Left ventricle myocardium superior (tissue), 1 donor: ENCODE results near the gene CDCA3. TPM values are rescaled to one million over a fixed set of nuclear protein-coding genes. Genes with fewer than 3 reads are reported as not detected.

ENCODE experiments used
- ATAC-seq: fragments of 200-7000 bp; cut with Tn5 transposase; one replicate; pipeline ENCODE4 v1.9.1; 2020; ENCODE audit warnings: mild to moderate bottlenecking, moderate library complexity
- DNase-seq: peaks from one replicate; pipeline ENCODE4 v3.0.0-alpha.2; 2020
- intact Hi-C: fragments of 100-400 bp; cut with micrococcal nuclease; formaldehyde crosslinking; loops from one replicate; pipeline ENCODE4 v1.11.0; 2022
- total RNA-seq: library from RNA; stranded (reverse); fragmentation: NEBNext Ultra II Directional; extraction: Animal tissue kit (Norgen Biotek cat#: 25700); gene quantifications from one replicate; pipeline ENCODE4 v1.2.1, GENCODE V29; 2021
- donor health status: DM: no; HTN: yes; CAD: no; lungs with severe emphysema.

Gene CDCA3
- total RNA-seq, 1 donor from 2014 or later = 0.32 TPM

GRCh38 chr12:6799147-6799546 is 51.9 kb downstream of the CDCA3 start:
- ATAC-seq (no peak), DNase-seq (no peak)
- intact Hi-C loops = no loop called here

Other genes starting within 250 kb of the CDCA3 start
- gene CHD4, start 243.9 kb downstream of the CDCA3 start, total RNA-seq = 159 TPM
- 8.6 TPM for gene LPAR5, start 215.3 kb downstream of the CDCA3 start, total RNA-seq
- 2.2 TPM for gene ACRBP, start 203.9 kb downstream of the CDCA3 start, total RNA-seq
- 30.1 TPM for gene ING4, start 188.2 kb downstream of the CDCA3 start, total RNA-seq
- gene ZNF384, start 161.9 kb downstream of the CDCA3 start, total RNA-seq = 31.8 TPM
- gene PIANP, start 150.5 kb downstream of the CDCA3 start, total RNA-seq = 0.25 TPM
- gene COPS7A, start 127.2 kb downstream of the CDCA3 start, total RNA-seq = 81.9 TPM
- 158 TPM for gene MLF2, start 98.1 kb downstream of the CDCA3 start, total RNA-seq
- 133 TPM for gene PTMS, start 84.9 kb downstream of the CDCA3 start, total RNA-seq
- 0.37 TPM for gene LAG3, start 78.8 kb downstream of the CDCA3 start, total RNA-seq
- 8.4 TPM for gene CD4, start 61.8 kb downstream of the CDCA3 start, total RNA-seq
- gene GPR162, start 29.5 kb downstream of the CDCA3 start, total RNA-seq = 5.3 TPM
- 11.5 TPM for gene P3H3, start 22.9 kb downstream of the CDCA3 start, total RNA-seq
- 5.4 TPM for gene GNB3, start 10.4 kb downstream of the CDCA3 start, total RNA-seq
- gene USP5, start 864 bp upstream of the CDCA3 start, total RNA-seq = 66.2 TPM
- gene TPI1, start 16.2 kb upstream of the CDCA3 start, total RNA-seq = 855 TPM
- gene SPSB2, start 22.0 kb upstream of the CDCA3 start, total RNA-seq = 2.2 TPM
- 7.7 TPM for gene LRRC23, start 53.5 kb upstream of the CDCA3 start, total RNA-seq
- gene ENO2, start 63.3 kb upstream of the CDCA3 start, total RNA-seq = 12.0 TPM
- 83.1 TPM for gene ATN1, start 76.7 kb upstream of the CDCA3 start, total RNA-seq
- not detected for gene RNU7-1, start 92.5 kb upstream of the CDCA3 start, total RNA-seq
- gene C12orf57, start 92.7 kb upstream of the CDCA3 start, total RNA-seq = 238 TPM
- 6.0 TPM for gene PTPN6, start 100.1 kb upstream of the CDCA3 start, total RNA-seq
- gene PHB2, start 119.4 kb upstream of the CDCA3 start, total RNA-seq = 150 TPM
- 39.4 TPM for gene EMG1, start 119.6 kb upstream of the CDCA3 start, total RNA-seq
- 55.9 TPM for gene LPCAT3, start 167.2 kb upstream of the CDCA3 start, total RNA-seq
- 116 TPM for gene C1S, start 209.4 kb upstream of the CDCA3 start, total RNA-seq
- gene C1R, start 241.2 kb upstream of the CDCA3 start, total RNA-seq = 142 TPM